Activated T-cell treated with anti-CD3 and anti-CD28 coated beads for 4 hours (primary cell): ENCODE measurements around the gene GGCX.
"Not testable (repeated sequence)": the region's sequence is repeated elsewhere in the genome, so short reads cannot be mapped to it uniquely, and the experiment has no call there.

Experiments used
- DNase-seq: peaks from one replicate; pipeline ENCODE4 v3.0.0-alpha.2; 2020

GGCX gene

DNA sequence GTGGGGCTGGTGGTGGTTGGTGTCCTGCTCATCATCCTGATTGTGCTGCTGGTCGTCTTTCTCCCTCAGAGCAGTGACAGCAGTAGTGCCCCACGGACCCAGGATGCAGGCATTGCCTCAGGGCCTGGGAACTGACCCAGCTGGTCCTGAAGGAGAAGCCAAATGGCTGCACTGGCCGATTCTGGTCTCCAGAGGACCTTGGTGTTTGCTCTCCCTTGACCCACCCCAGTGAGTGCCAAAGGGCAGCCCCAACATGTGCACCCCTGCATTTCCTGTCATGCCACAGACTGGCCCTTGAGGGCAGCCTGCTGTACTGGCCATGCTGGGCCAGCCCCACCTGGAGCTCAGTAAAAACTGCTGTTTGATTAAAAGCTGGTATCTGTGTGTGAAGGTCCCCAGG, 31.7 kb upstream of the GGCX start:
- DNase-seq, result no peak

GRCh38 chr2:85592299-85592698, 31.0 kb upstream of the GGCX start:
- not testable (repeated sequence) for DNase-seq

- no peak for DNase-seq
Measured at GRCh38 chr2:85591563-85591962, 30.3 kb upstream of the GGCX start.

GRCh38 chr2:85590950-85591349, 29.7 kb upstream of the GGCX start:
- DNase-seq, result no peak

- no peak for DNase-seq
Measured at GRCh38 chr2:85589982-85590791, 28.9 kb upstream of the GGCX start.

DNA sequence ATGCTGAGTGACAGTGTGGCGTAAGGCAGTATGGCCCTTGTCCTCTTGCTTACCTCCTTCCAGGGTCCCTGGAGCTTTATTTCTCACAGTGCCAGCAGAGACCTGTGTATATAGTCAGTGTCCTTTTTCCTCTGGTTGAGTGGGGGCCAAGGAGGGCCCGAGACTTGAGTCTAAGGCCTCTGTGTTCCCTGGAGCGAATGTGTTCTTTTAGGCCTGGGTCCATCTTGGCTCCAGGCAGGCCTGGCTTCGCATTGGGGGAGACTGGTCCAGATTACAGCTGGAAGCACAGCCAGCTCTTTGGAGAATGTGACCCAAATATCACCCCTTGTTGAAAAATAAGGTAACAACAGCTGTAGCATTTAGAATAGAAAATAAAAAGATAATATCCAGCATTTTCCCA, 27.9 kb upstream of the GGCX start:
- DNase-seq, result no peak

GRCh38 chr2:85588645-85589044, 27.4 kb upstream of the GGCX start:
- DNase-seq, result no peak

DNA sequence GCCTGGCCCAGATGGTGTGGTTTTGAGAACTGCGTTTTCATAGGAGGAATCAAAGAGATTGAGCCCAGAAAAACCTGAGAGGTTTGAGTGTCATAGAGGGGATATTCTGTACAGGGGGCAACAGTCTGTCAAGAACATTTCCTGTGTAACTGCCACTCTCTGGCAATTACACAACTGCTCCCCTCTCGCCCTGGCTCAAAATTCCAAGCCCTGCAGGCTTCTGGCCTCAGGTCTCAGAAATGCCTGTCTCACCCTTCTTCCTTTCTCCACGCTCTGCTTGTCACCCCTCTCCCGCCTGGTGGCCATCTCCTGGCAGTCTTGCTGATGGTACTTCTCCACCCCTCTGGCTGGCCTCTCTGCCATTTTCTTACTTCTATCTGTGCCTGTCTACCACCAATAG, 26.9 kb upstream of the GGCX start:
- DNase-seq, result no peak

DNA sequence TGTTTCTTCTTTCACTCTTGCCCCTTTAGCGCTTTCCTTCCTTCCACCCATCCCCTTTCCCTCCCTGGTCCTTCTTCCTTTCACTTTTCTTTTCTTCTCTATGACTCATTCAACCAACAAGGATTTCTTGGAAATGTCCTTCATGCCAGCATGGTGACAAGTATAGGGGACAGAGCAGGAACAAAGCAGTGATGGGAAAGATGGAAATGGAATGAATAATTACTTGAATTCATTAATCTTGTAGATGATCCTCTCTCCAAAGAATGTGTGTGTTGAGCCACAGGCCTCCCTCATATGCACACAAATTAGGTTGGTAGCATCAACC, 24.4 kb upstream of the GGCX start:
- no peak for DNase-seq

- DNase-seq, result no peak
Measured at GRCh38 chr2:85584857-85585780, 23.8 kb upstream of the GGCX start.

DNA sequence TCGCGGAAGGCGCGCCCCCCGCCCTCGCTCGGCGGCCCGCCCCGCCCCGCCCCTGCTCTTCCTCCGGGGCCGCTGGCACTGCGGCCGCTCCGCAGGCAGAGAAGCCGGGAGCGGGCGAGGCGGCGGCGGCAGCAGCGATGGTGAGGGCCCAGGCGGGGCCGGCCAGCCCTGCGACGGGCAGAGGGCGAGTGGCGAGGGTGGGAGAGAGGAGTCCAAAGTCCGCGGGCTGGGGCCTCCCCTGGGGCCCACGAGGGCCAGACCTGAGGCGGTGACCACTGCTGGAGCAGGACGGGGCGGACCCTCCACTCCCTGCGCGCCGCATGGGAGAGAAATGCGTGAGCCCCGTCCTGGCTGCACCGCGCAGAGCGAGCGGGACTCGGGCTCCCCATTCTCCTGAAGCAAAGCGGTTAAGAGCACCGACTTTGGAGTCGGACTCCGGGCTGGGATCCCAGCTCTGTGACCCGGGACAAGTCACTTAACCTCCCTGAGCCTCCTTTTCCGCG, 23.1 kb upstream of the GGCX start, which contains the start of gene VAMP5:
Gene VAMP5 (plus strand): TSS at position 78 of the 503 bp plus-strand sequence. CDS start 60 bp downstream, at position 138.
- DNase-seq, result no peak

DNA sequence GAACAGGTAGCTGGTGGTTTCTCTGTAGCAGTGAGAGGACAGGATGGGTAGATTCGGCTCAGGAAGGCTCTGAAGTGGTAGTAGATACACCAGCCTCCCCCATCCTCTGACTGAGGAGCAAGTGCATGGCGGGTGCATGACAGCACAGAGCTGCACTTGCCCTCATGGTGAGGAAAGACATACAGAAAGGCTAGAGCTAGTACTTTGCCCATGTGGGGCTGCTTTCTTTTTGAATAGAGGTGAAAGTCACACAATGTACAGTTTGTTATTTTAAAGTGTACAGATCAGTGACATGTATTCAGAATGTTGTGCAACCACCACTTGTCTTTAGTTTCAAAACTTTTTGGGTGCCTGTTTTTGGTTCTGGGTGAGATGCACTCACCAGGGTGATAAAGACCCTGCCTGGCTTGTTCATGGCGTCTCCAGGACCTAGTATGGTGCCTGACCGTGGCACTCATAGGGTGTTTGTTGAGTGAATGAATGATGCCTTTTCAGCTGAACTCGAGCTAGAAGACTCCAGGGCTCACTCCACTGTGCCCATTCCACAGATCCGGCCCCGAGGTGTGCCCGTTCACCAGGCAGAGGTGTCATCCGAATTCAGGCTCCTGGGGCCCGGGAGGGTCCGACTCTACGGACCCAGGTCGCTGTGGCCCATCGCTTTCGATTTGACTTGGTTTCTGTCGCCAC, 22.5 kb upstream of the GGCX start:
- DNase-seq, result no peak

DNA sequence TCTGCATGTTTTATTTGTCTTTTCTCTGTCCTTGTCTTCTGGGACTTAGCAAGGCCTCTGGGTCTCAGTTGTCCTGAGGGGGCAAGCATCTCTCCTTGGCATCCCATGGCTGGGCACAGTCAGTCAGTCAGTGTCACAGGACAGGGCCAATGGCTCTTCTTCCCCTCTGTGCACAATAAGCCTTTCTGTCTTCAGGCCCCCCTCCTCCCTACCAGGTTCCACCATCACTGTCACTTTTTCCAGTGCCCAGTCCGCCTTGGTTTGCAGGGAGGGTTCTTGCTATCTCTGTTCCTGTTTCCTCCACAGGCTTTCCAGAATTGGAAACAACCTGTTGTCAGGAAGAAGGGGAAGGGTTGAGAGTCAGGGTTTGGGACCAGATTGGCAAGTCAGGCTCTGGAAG, 21.2 kb upstream of the GGCX start:
- no peak for DNase-seq

DNA sequence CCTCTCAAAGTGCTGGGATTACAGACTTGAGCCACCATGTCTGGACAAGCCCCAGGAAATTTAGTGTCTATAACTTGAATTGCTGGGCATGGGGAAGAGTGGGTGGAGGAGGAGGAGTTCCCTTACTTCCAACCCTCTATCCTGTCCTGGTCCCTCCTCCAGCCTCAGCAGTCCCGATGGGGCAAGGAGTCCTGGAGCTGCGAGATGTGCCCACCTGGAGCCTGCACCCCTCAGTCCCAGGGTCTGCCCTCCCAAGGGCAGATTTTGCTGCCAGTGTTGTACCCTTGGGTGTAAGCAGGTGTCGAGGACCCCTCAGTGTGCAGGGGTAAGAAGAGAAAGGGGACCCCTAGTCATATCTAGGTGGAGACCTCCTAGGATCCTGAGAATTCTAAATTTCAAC, 18.9 kb upstream of the GGCX start:
- DNase-seq, result no peak

DNA sequence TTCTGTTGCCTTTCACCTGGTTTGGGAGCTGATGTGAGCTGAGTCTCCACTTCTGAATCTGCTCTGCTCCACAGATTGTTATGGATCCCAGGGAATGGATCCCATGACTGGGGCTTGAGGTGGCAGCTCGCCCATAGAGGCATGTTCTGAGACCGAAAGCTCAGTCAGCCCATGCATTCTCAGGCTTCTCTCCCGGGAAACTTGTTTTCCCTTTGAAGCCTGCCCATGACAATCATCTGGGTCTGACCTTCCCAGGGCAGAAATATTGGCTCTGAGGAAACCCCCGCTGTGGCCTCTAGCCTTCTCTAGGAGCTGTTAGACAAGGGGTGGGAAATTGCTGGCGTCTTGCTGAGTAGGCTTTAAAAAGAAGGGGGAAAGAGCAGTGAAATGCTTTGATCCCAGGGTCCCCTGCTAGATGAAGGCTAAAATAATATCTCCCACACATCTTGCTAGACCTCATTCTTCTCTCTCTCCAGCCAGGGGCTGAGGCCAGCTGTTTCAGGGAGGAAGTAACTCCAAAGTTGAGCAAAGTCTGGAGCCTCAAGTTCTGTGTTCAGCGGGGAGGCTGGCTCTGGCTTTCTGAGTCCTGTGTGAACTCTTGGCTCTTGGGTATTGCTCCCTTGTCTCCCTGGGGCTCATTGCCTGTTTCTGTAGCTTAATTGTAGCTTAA, 18.1 kb upstream of the GGCX start:
- no peak for DNase-seq

GRCh38 chr2:85578243-85579180, 17.2 kb upstream of the GGCX start:
- DNase-seq, result no peak

- DNase-seq, result peak; percentile 41
Measured at GRCh38 chr2:85577386-85578242, 16.3 kb upstream of the GGCX start, which contains the start of gene VAMP8. Gene VAMP8 (plus strand): TSS chr2:85577586. CDS start chr2:85577647, 61 bp downstream.

GRCh38 chr2:85577063-85577385, 15.7 kb upstream of the GGCX start:
- no peak for DNase-seq

- no peak for DNase-seq
Measured at GRCh38 chr2:85575739-85576138, 14.4 kb upstream of the GGCX start.

GRCh38 chr2:85566265-85566664, 5.0 kb upstream of the GGCX start:
- DNase-seq, result no peak

- DNase-seq, result no peak
Measured at GRCh38 chr2:85564144-85564563, 2.9 kb upstream of the GGCX start.
